Stimulated activated CD8-positive, alpha-beta memory T cell treated with anti-CD3 and anti-CD28 coated beads, Interleukin-12 subunit alpha, Interleukin-12 subunit beta, amount 100 ng/mL, for 24 hours (primary cell): ENCODE data around the gene NT5C3B.
"Not testable (repeated sequence)": the region's sequence is repeated elsewhere in the genome, so short reads cannot be mapped to it uniquely, and the experiment has no call there.

ENCODE experiments used
- DNase-seq: peaks from one replicate; pipeline ENCODE4 v3.0.0-alpha.2; 2020; ENCODE audit errors: extremely low read depth

NT5C3B gene

DNA sequence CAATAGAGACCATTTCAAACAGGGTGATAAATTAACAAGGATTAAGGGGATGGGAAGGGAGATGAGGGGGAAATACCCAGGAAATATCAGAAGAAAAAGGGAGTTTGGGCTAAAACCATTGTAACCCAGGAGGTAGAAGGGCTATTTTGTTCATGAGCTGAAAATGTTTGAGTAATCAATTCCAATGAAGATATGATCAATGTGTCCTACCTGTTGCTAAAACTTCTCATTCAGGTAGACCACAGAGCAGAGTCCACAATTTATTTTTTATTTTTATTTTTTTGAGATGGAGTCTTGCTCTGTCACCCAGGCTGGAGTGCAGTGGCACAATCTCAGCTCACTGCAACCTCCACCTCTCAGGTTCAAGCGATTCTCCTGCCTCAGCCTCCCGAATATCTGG lies 3.4 kb upstream of the NT5C3B start:
- DNase-seq = not testable (repeated sequence)

DNA sequence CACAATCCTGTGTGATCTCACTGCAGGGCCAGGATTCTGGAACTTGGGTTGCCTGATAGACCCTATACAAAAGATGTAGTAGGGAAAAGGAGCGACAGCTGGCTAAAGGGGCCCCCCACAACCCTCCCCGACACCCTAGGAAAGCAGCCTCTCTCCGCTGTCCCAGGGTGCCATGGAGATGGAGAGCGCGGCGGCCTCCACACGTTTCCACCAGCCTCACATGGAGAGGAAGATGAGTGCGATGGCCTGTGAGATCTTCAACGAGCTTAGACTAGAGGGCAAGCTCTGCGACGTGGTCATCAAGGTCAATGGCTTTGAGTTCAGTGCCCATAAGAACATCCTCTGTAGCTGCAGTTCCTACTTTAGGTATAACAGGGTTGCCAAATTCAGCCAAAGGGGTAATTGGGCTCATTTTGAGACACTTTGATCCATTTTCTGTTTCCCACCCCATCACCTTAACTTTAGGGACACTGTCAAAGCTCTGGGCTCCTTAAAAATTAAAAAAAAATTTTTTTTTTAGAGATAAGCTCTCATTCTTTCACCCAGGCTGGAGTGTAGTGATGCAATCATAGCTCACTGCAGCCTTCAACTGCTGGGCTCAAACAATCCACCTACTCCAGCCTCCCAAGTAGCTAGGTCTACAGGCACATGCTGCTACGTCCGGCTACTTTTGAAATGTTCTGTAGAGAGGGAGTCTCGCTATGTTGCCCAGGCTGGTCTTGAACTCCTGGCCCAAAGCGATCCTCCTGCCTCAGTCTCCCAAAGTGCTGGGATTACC lies 1.9 kb upstream of the NT5C3B start, which contains the start of gene KLHL10:
TSS of gene KLHL10 (plus strand) at position 65 of the 778 bp plus-strand sequence. CDS start at position 173, 108 bp downstream.
- no peak for DNase-seq

DNA sequence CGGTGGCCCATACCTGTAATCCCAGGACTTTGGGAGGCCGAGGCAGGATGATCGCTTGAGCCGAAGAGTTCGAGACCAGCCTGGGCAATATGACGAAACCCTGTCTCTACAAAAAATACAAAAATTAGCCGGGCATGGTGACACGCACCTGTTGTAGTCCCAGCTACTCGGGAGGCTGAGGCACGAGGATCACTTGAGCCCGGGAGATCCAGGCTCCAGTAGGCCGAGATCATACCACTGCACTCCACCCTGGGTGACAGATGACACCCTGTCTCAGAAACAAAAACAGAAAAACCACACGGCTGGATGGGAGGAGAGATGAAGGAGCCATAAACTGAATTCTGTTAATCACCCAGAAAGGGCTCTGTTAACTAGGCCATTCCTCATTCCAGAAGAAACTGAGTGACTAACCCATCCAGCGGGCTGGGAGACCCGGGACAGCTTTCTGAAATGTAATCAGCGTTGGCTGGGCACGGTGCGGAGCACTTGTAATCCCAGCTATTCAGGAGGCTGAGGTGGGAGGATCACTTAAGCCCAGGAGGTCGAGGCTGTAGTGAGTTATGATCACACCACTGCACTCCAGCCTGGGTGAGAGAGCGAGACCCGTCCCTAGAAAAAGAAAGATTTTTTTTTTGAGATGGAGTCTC lies 641 bp upstream of the NT5C3B start:
- no peak for DNase-seq

DNA sequence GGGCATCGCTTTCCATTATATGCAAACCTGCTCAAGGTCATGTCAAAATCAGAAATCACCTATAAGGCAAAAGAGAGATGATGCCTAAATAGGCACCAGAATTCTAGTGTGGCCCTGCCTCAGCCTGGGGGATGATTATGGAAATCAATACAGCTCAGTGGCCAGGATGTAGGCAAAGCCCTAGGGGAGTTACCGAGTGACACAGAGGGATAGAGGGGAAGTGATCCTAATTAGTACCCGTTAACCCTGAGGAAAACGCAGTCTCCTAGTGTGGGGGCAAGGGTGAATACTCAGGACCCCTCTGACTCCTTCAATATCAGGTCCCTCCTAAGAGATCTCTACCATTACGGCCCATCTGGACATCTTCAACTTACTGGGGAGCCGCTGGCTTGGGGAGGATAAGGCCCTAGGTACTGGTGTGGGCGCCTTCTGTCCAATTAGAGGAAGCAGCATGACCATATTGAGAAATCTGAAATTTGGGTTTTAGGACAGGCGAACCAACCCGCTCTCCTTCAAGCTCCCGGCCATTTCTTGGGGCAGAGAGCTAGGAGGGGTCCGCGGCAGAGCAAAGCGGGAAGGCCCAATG lies 725 bp downstream of the NT5C3B start:
- DNase-seq = no peak

DNA sequence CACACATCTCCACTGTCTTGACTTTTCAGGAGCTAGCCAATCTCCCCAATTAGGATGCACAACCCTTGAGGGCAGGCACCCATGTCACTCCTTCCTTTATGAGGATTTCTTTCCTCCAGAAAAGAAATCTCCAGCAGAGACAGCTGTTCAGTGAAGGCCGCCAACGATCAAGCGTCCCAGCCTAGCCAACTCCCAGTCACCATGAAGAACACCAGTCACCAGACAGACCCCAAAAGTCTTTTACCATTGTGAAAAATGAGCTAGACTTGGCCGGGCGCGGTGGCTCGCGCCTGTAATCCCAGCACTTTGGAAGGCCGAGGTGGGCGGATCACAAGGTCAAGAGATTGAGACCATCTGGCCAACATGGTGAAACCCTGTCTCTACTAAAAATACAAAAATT lies 6.1 kb downstream of the NT5C3B start:
- not testable (repeated sequence) for DNase-seq

DNA sequence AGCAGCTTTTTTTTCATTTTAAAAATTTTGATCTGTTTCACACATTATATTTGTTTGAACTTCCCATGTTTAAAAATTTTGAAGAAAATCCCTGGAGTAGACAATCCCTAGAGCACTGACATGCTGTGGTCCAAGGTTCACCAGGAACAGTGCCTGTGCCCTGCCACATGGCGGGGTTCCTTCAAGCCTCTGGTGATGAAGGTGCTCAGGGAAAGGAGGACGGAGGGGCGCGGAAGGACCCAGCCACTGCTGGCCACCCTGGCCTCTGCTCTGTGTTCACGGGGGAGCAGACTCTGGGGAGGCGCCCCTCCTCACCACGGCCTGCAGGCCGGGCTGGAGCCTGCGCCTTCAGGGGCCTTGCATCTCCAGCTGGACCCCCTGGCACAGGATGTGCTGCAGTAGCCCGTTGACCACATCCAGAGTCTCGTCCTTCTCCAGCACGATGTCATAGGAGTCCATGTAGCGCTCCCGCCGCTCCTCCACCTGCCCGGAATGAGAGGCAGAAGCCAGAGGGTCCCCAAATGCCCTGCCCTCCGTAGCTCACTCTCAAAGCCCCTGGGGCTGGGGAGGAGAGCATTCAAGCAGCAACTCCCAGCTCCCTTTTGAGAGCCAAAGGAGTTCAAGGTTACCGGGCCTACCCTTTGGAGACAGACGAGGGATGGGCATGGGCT lies 10.7 kb downstream of the NT5C3B start:
- DNase-seq = no peak

DNA sequence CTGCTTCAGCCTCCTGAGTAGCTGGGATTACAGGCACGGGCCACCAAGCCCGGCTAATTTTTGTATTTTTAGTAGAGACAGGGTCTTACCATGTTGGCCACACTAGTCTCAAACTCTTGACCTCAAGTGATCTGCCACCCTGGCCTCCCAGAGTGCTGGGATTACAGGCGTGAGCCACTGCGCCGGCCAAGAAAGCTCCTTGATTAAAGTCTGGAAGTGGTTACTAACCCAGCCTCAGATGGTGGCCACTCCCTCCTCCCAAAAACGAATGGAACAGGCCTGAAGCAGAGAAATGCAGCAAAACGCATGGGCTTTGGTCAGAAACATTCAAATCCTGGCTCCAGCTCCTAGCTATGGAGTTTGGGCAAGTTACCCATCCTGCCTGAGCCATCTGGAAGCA lies 11.9 kb downstream of the NT5C3B start:
- no peak for DNase-seq

DNA sequence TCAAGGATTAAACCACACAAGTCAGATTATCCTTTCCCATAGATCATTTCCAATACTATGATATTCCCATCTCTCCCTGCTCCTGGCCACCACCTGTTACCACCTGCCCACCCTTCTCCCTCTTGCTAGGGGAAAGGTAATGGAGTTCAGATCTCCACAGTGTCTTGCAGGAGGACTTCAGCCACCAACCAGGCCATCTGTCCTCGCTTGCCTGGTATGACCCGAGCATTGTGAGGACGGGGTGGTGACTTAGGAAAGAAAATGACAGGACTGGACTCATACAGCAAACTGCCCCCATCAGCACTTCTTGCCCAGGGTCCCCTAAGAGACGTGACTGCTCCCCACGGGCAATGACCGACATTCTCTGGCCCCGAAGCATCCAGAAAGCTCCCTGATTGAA lies 12.5 kb downstream of the NT5C3B start:
- no peak for DNase-seq

DNA sequence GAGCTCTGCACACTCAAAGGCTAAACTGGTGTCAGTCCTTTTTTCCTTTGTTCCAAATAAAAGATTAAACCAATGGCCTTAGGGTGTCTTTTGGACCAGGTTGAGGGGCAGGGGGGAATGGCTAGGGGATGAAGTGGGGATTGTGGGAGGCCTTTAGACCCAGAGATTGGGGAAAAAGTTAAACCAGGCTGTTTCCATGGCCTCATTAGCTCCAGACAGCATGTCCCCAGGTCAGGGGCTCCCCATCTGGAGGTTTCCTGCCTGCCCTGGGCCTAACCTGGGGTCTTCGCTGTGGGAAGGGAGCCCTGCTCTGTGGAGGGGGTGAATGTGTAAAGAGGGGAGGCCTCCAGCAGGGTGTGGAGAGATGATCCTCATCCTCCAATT lies 12.9 kb downstream of the NT5C3B start:
- no peak for DNase-seq

DNA sequence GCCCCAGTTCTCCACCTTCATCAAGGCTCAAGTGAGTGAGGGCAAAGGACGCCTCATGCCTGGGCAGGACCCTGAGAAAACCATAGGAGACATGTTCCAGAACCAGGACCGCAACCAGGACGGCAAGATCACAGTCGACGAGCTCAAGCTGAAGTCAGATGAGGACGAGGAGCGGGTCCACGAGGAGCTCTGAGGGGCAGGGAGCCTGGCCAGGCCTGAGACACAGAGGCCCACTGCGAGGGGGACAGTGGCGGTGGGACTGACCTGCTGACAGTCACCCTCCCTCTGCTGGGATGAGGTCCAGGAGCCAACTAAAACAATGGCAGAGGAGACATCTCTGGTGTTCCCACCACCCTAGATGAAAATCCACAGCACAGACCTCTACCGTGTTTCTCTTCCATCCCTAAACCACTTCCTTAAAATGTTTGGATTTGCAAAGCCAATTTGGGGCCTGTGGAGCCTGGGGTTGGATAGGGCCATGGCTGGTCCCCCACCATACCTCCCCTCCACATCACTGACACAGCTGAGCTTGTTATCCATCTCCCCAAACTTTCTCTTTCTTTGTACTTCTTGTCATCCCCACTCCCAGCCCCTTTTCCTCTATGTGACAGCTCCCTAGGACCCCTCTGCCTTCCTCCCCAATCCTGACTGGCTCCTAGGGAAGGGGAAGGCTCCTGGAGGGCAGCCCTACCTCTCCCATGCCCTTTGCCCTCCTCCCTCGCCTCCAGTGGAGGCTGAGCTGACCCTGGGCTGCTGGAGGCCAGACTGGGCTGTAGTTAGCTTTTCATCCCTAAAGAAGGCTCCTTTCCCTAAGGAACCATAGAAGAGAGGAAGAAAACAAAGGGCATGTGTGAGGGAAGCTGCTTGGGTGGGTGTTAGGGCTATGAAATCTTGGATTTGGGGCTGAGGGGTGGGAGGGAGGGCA lies 13.6 kb downstream of the NT5C3B start:
- DNase-seq = no peak

DNA sequence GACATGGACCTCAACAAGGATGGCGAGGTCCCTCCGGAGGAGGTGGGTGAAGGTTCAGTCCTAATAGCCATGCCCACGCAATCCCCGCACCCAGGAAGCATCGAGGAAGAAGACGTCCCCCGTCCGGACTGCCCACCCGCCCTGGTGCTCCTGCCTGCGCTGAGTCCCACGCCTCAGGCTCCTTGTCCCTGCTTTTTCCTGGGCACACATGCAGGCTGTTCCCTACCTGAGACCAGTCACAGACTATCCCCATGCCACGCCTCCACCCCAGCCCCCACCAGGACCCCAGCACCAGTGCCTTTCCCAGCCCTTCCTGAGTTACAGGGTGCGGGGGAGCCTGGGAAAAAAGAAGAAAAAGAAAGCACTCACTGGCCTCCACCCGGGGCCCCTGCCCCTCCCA lies 14.3 kb downstream of the NT5C3B start:
- DNase-seq = no peak

DNA sequence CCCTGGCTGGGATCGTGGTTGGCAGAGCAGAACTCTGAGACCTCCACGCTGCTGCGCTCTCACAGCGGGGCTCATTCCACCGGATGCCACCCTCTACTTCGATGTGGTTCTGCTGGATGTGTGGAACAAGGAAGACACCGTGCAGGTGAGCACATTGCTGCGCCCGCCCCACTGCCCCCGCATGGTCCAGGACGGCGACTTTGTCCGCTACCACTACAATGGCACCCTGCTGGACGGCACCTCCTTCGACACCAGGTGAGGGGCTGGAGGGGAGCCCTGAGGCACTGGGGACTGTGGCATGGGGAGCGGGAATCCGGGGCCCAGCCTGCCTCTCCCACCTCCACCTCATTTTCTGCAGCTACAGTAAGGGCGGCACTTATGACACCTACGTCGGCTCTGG lies 18.0 kb downstream of the NT5C3B start:
- DNase-seq = no peak

DNA sequence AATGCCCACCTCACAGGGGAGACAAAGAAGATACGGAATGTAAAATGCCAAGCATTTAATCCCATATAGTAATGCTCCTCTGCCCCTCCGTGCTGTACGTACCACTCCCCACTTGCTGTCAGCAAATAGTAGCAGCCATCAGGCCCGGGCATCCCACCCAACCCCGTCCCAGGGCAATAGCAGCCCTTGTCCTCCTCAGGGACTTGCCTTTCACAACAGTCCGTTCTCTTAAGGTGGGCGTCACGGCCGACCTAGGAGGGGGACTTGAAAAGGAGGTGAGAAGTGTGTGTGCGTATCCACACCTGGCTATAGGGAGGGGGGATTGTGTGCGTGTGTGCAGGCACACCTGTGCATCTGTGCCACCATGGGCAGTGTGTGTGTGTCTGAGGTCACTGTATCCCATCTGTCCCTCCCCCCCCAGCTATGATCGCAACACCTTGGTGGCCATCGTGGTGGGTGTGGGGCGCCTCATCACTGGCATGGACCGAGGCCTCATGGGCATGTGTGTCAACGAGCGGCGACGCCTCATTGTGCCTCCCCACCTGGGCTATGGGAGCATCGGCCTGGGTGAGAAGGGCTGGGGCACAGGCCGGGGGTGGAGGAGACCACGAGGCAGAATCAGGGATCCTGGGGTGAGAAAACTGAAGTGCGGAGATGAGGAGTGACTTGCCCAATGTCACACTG lies 19.3 kb downstream of the NT5C3B start:
- DNase-seq = no peak

DNA sequence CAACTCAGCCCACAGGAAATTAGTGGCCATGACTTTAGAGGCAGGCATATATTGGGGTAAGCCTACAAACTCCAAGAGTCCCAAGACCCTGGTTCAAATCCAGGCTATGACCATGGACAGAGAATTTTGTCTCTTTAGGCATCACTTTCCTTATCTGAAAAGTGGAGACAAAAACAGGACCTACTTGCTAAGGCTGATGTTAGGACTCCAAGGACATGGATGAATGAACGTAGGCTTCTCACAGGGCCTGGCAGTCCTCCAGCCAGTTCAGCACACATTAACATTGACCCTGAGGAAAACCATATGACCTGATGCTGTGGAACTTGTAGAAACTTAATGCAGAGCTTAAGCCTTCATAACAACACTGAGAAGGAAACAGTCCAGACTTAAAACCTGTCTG lies 21.8 kb downstream of the NT5C3B start:
- no peak for DNase-seq

DNA sequence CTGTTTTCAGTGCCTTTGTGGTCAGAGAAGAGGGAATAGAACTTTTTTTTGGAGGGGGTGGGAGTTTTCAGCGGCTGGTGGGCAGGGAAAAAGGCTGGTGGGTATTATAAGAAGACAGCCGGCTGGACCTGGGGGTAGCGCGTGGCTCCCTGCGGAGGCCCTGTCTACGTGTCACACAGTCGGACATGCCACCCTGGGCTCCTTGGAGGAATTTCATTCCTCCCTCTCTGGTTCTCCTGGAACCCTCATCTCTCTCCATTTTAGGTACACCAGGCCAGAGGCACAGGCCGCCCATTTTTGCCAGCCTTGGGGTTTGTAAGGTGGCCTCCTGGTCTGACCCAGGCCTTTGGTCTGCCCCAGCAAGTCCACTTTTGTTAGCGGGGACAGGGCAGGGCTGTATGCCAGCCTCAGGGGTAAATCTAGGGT lies 22.3 kb downstream of the NT5C3B start:
- no peak for DNase-seq

DNA sequence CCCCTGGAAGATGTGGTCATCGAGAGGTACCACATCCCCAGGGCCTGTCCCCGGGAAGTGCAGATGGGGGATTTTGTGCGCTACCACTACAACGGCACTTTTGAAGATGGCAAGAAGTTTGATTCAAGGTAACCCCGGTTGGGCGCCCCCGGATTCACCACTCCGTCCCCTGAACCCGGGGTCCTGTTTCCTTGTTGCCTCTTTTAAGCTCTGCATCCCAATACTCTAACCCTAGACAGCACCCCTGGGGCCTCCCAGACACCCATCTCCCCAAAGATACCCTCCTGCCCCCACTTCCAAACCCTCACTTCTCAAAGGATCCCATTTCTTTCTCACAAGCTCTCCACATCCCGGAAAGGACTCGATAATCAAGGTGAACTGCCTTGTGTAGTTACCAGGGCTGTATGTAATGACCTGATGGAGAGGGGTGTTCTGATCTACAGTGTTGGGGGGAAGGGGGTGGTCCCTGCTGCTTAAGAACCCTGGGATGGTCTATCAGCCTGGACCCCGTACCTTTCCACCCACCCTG lies 22.8 kb downstream of the NT5C3B start:
- no peak for DNase-seq

DNA sequence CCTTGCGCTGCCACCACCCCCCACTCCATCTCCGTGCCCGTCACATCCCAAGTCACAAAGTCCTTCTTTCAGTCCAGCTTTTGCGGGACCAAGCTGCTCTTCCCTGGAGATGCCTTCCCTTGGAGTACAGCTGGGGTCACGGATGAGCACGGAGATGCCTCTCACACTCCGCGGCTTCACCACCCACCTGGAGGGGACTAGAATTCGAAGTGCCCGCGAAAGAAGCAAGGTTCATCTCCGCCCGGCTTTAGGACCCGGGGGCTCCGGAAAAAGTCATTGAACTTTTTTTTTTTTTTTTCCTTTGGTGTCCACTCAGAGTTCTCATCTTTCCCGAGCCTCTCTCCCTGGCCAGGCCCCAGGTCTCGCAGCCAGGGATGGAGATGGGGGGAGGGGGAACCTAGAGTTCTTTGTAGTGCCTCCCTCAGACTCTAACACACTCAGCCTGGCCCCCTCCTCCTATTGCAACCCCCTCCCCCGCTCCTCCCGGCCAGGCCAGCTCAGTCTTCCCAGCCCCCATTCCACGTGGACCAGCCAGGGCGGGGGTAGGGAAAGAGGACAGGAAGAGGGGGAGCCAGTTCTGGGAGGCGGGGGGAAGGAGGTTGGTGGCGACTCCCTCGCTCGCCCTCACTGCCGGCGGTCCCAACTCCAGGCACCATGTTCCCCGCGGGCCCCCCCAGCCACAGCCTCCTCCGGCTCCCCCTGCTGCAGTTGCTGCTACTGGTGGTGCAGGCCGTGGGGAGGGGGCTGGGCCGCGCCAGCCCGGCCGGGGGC lies 23.5 kb downstream of the NT5C3B start, which contains the start of gene FKBP10:
TSS of gene FKBP10 (plus strand) at position 624 of the 771 bp plus-strand sequence. CDS start at position 655, 31 bp downstream.
- no peak for DNase-seq

DNA sequence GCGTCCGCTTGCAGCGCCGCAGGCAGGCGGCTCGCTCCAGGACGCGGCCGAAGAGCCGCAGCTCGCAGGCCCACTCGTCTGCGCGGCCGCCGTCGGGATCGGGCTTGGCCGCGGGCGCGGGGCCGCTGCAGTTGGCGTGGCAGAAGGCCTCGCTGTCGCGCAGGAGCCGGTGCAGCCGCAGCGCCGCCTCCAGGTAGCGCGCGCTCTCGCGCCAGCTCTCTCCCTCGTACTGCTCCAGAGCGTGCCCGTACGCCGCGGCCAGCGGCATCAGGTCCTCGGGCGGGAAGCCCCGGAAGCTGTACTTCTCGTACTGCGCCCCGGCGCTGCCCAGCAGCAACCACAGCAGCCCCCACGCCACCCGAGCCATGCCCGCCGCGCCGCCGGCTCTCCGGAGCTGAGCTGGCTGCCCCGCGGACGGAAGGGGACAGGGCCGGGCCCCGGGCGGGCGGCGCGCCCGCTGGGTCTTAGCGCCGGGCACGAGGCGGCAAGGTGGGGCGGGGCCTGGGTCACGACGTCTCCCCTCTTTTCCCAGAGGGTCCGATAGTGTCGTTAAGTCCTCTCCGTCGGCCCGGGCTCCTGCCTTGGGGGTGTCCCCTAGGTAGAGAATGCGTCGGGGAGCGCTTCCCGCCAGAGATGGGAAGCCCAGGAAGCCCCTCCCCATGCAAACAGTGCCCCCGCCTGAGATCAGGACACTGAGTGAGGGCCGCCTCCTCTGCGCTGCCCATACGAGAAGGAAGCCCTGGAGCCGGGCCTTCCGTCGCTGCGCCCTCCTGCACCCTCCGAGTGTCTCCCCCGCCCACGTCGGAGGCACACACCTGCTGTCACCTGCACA lies 24.3 kb downstream of the NT5C3B start, which contains the start of gene P3H4:
TSS of gene P3H4 (minus strand) at position 401 of the 832 bp plus-strand sequence. CDS start at position 367, 34 bp downstream.
- peak; percentile 32 for DNase-seq
